HFFc6 (cell line): ENCODE data around the gene KEL. TPM values are rescaled to one million over a fixed set of nuclear protein-coding genes. Genes with fewer than 3 reads are reported as not detected.

Experiments used
- DNase-seq: peaks from one replicate; pipeline ENCODE4 v3.0.0-alpha.2; 2018
- H3K27ac Mint-ChIP-seq: 2 replicates; pipeline ENCODE4 v1.8.0; 2020; ENCODE audit warnings: mild to moderate bottlenecking, mixed read lengths
- H3K27me3 Mint-ChIP-seq: 2 replicates; pipeline ENCODE4 v1.8.0; 2021; ENCODE audit warnings: mild to moderate bottlenecking, moderate library complexity, mixed read lengths; ENCODE audit not compliant: insufficient read depth
- H3K36me3 Mint-ChIP-seq: 2 replicates; pipeline ENCODE4 v1.8.0; 2021; ENCODE audit warnings: low read depth, mixed read lengths
- H3K4me1 Mint-ChIP-seq: 2 replicates; pipeline ENCODE4 v1.8.0; 2020; ENCODE audit warnings: low read depth, mixed read lengths
- H3K4me3 Mint-ChIP-seq: 2 replicates; pipeline ENCODE4 v1.8.0; 2020; ENCODE audit warnings: mild to moderate bottlenecking, moderate library complexity, mixed read lengths
- H3K9me3 Mint-ChIP-seq: 2 replicates; pipeline ENCODE4 v1.8.0; 2020; ENCODE audit warnings: mild to moderate bottlenecking, mixed read lengths
- CTCF ChIP-seq: fragments of 200-600 bp; sonication (generic); IDR thresholded peaks from 2 replicates; pipeline ENCODE4 v1.5.0; 2021; ENCODE audit warnings: antibody characterized with exemption, mild to moderate bottlenecking
- total RNA-seq, 6 experiments: library from RNA; stranded (reverse); fragmentation: NEBNext Ultra II Directional; extraction: Animal tissue kit (Norgen Biotek cat#: 25700); gene quantifications; 2 replicates in 1 of 6; 3 replicates in 5 of 6; pipeline ENCODE4 v1.2.3, GENCODE V29; 2021

The KEL gene
- total RNA-seq, 6 experiments from 2014 or later, result not detected

- H3K4me3 Mint-ChIP-seq, result no peak overlapping the region
- no peaks in the 10 kb centered on the region for H3K36me3 Mint-ChIP-seq
- H3K4me1 Mint-ChIP-seq, result no peaks in the 10 kb centered on the region
- DNase-seq, result no peak
- H3K27ac Mint-ChIP-seq, result no peak overlapping the region
- no peaks in the 10 kb centered on the region for H3K9me3 Mint-ChIP-seq
- TF ChIP-seq CTCF, result no peak
- H3K27me3 Mint-ChIP-seq, result peaks cover 11% of the 10 kb centered on the region
Measured at GRCh38 chr7:142913566-142913965, 48.6 kb downstream of the KEL start.

GRCh38 chr7:142913051-142913450 lies 49.1 kb downstream of the KEL start:
- DNase-seq, result no peak
- no peaks in the 10 kb centered on the region for H3K9me3 Mint-ChIP-seq
- H3K4me1 Mint-ChIP-seq, result no peaks in the 10 kb centered on the region
- H3K4me3 Mint-ChIP-seq, result no peak overlapping the region
- peaks cover 8% of the 10 kb centered on the region for H3K27me3 Mint-ChIP-seq
- no peaks in the 10 kb centered on the region for H3K36me3 Mint-ChIP-seq
- TF ChIP-seq CTCF, result no peak
- no peak overlapping the region for H3K27ac Mint-ChIP-seq

DNA sequence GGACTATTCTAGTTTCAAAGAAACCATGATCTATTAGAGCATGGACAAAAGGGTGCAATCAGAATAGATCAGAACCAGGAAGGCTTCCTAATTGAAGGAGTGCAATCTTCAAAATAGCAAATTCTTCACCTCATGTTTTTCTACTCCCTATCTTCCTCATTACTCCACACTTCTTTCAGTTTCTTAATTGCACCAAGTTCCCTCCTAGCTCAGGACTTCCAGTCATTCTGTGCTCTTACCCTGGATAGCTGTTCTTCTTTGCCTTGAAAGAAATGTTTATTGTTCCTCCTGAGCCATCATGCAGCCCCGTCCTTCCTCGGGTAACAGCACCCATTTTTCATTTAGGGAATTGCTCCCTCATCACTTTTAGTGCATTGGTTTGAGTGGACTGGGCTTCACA lies 51.7 kb downstream of the KEL start:
- peaks cover 5% of the 10 kb centered on the region for H3K9me3 Mint-ChIP-seq
- H3K4me3 Mint-ChIP-seq, result no peak overlapping the region
- H3K27me3 Mint-ChIP-seq, result peaks cover 8% of the 10 kb centered on the region
- no peak for TF ChIP-seq CTCF
- H3K27ac Mint-ChIP-seq, result no peak overlapping the region
- DNase-seq, result no peak
- H3K36me3 Mint-ChIP-seq, result no peaks in the 10 kb centered on the region
- no peaks in the 10 kb centered on the region for H3K4me1 Mint-ChIP-seq

- Mint-ChIP-seq H3K27ac (no peak overlapping the region), H3K4me1 (no peaks in the 10 kb centered on the region), H3K4me3 (no peak overlapping the region), H3K9me3 (peaks cover 5% of the 10 kb centered on the region), H3K27me3 (peaks cover 8% of the 10 kb centered on the region), H3K36me3 (no peaks in the 10 kb centered on the region)
- no peak for DNase-seq
- no peak for TF ChIP-seq CTCF
Measured at GRCh38 chr7:142910031-142910433, 52.1 kb downstream of the KEL start.

DNA sequence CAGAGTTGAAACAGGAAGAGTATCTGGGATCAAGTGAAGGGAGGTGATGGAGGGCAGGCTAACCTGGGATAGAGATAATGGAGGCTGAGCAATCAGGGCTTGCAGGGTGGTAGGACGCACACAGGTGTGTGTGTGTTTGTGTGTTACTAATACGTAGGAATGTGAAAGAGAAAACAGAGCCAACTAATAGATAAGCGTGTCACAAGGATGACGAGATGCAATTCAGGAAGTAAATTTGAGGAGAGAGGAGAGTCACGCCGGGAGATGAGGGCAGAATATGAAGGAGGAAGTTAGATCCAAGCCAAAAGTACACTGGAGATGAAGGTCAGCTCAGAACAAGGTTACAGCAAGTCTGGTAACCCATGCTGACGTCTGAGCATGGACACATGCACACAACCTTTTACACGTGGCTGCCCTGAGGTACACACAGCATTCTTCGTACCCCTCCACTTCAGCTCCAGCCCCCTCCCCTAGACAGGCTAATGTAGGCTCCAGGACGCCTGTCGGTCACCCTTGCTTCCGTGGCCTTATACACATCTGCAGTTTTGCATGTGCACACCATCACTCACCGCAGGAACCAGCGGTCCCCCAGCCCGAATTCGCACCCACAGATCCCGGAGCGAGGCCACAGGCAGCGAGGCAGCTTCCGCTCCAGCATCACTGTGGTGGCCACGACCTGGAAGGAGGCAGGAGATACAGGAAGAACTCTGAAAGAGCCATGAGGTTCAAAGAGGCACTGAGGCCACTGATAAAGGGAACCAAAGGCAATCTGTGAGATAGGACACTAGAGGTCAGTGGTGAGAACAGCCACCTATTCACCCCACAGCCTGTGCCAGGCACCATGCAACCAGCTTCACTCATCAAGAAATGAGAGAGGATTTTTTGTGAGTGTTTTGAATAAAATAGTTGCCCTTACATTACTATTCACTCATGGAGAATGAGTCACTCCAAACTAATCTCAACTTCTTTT lies 53.0 kb downstream of the KEL start:
- H3K4me3 Mint-ChIP-seq, result no peak overlapping the region
- H3K4me1 Mint-ChIP-seq, result no peaks in the 10 kb centered on the region
- H3K27ac Mint-ChIP-seq, result no peak overlapping the region
- DNase-seq, result no peak
- peaks cover 5% of the 10 kb centered on the region for H3K9me3 Mint-ChIP-seq
- peaks cover 6% of the 10 kb centered on the region for H3K27me3 Mint-ChIP-seq
- no peaks in the 10 kb centered on the region for H3K36me3 Mint-ChIP-seq
- no peak; the same call in 1 of the 2 replicates for TF ChIP-seq CTCF
